Astrocyte (in vitro differentiated cells and primary cell): ENCODE data around the gene ATP5F1D.

Experiments
- EZH2 ChIP-seq: IDR thresholded peaks from 2 replicates; pipeline ENCODE4 v1.6.1; 2012; ENCODE audit warnings: mild to moderate bottlenecking, low read length, inconsistent platforms; ENCODE audit not compliant: insufficient read depth
- TF ChIP-seq, protein P1 (sequence below): IDR thresholded peaks from 2 replicates; pipeline ENCODE4 v1.5.1; 2011; ENCODE audit warnings: low read depth, mild to moderate bottlenecking, inconsistent platforms, low read length, moderate library complexity; ENCODE audit not compliant: insufficient read depth

DNA sequence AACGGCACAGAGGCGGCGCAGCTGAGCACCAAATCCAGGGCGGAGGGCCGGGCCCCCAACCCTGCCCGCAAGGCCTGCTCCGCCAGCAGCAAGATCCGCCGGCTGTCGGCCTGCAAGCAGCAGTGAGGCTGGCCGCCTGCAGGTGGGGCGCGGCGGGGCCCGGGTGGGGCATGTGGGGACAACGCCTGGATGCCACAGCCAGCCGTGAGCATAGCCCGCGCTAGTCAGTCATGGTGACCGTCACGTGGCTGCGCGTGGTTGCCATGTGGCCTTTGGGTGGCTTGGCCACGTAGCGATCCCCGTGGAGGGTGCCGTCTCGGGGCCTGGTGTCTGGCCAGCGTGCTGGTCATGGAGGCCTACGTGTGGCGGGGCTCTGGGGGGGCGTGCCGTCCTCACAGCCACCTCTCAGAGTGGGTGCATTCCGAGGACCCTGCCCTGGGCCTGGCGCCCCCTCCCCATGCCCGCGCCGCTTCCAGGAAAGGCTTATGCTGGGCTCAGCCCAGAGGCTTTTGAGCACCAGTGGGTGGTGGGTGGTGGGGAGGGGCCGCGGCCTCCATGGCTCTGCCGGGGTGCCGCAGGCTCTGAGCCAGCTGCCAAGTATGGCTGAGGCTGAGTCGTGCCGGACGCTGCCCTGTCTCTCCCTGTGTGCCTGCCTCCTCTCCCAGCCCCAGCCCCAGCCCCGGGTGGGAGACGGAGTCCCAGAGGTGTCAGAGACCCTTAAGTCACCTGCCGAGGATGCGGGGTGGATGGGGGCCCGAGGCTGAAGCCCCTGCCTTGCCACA is 14.8 kb upstream of the ATP5F1D start:
- TF ChIP-seq, protein P1, sequence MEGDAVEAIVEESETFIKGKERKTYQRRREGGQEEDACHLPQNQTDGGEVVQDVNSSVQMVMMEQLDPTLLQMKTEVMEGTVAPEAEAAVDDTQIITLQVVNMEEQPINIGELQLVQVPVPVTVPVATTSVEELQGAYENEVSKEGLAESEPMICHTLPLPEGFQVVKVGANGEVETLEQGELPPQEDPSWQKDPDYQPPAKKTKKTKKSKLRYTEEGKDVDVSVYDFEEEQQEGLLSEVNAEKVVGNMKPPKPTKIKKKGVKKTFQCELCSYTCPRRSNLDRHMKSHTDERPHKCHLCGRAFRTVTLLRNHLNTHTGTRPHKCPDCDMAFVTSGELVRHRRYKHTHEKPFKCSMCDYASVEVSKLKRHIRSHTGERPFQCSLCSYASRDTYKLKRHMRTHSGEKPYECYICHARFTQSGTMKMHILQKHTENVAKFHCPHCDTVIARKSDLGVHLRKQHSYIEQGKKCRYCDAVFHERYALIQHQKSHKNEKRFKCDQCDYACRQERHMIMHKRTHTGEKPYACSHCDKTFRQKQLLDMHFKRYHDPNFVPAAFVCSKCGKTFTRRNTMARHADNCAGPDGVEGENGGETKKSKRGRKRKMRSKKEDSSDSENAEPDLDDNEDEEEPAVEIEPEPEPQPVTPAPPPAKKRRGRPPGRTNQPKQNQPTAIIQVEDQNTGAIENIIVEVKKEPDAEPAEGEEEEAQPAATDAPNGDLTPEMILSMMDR: no peak
- no peak for TF ChIP-seq EZH2
